Activated gamma-delta T cell (primary cell): ENCODE data around the gene CABP7.
"Not testable (repeated sequence)": the region's sequence is repeated elsewhere in the genome, so short reads cannot be mapped to it uniquely, and the experiment has no call there.

ENCODE experiments used
- DNase-seq: peaks from one replicate; lab custom pipeline; 2025; lab: John Stamatoyannopoulos, UW

CABP7 gene

DNA sequence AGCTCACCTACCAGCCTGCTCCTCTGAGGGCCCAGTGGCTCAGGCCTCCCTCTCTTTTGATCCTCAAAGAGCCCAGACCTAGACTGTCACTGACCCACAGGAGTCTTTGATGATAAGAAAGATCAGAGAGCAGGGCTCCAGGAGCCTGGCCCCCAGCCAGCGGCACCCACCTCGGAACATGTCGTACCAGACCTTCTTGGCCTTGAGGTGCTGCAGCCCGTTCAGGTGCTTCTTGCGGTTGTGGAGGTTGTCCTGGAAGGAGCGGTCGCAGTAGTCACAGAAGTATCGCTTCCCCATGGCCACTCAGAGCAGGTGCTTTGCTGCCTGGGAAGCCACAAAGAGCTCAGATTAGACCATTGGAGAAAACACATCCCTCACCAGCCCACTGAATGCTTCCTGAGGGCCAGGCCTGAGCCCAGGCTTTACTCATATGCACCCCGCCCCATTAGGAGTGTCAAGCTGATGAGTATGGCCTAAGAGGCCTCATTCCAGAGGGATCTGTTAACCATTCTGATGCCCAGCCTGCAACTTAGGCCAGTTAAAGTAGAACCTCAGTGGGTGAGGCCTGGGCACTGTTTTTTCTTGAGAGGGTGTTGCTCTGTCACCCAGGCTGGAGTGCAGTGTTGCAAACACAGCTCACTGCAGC is 28.6 kb downstream of the CABP7 start:
- no peak for DNase-seq

DNA sequence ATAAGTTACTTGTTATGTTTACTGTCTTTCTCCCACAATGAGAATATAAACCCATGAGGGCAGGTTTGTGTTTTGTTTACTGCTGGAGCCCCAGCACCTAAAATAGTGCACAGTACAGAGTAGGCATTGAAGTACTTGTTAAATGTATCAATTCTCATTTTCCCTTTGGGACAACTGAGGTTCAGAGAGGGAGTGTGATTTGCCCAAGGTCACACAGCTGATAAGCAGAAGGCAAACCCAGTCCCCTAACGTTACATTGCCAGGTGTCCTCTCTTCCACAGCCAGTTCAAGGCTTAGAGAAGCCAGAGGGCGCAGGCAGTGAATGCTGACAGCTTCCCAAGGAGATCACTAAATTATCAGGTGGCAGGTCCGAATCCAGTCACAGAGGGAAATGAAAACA is 30.2 kb downstream of the CABP7 start:
- no peak for DNase-seq

DNA sequence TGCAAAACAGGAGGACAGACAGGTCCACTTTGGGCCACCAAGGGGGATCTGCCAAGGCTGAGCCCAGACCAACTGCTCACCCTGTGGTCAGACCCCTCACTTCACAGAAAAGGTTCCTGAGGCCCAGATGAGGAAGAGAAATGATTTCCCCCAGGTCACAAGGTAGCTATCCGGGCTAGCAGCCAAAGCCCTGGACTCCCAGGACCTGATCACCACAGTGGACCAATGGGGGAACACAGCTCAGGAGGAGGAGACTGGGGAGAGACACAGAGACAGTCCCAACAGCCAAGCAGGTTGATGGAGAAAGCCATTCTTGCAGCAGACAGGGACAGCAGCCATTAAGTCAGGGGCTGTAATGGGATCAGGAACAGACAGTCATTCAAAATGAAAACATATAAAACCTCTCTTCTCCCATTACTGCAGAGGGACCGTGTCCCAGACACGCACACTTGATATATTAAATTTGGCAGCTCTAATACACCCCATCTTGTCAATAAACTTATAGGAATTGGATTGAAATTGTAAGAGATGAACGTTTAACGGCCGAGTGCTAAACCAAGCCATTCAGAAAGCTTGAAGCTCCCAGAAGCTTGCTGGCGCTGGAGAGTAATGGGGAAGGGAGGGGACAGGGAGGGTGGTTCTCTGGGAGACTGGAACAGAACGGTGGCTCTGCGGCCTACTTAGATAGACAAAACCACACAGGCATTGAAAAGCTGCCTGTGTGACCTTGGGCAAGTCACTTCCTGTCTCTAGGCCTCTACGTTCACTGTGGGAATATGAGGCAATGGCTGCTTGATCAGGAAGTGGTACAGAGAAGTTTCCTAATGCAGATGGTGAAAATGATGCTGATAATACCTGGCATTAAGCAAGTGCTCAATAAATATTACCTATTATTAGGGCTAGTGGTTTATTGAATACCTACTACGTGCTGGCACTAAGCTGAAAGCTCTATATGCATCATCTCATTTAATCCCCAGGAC is 31.0 kb downstream of the CABP7 start:
- no peak for DNase-seq

DNA sequence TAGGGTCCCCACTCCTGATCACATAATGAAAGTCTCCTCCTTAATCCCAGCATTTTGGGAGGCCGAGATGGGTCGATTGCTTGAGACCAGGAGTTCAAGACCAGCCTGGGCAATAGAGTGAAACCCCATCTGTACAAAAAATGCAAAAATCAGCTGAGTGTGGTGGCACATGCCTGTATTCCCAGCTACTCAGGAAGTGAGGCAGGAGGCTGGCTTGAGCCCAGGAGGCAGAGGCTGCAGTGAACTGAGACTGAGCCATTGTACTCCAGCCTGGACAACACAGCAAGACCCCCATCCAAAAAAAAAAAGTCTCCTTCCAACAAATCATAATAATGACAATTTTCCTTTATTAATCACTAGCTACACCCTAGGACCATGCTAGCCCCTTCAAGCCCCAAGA is 31.9 kb downstream of the CABP7 start:
- DNase-seq = no peak

GRCh38 chr22:29753808-29754657 is 34.2 kb downstream of the CABP7 start:
- DNase-seq = no peak

- DNase-seq = not testable (repeated sequence)
These were observed 35.0 kb downstream of the CABP7 start for GRCh38 chr22:29754658-29755395.

GRCh38 chr22:29755889-29756288 is 36.1 kb downstream of the CABP7 start:
- no peak for DNase-seq

GRCh38 chr22:29756341-29756740 is 36.5 kb downstream of the CABP7 start:
- DNase-seq = no peak

DNA sequence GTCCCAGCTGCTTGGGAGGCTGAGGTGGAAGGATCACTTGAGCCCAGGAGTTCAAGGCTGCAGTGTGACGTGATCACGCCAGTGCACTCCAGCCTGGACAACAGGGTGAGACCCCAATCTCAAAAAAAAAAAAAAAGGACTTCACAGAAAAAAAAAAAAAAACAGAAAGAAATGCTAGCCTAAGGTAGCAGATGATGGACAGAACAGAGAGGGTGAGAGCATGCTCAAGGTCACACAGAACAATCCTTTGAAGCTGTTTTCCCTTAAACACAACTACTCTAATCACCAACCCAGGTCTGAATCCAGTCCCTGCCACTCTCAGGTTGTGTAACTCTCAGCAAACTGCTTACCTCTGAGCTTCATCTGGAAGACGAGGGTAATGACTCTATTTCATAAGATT is 37.3 kb downstream of the CABP7 start:
- DNase-seq = no peak

GRCh38 chr22:29758068-29758622 is 38.3 kb downstream of the CABP7 start:
- no peak for DNase-seq

GRCh38 chr22:29758959-29759358 is 39.2 kb downstream of the CABP7 start:
- no peak for DNase-seq

DNA sequence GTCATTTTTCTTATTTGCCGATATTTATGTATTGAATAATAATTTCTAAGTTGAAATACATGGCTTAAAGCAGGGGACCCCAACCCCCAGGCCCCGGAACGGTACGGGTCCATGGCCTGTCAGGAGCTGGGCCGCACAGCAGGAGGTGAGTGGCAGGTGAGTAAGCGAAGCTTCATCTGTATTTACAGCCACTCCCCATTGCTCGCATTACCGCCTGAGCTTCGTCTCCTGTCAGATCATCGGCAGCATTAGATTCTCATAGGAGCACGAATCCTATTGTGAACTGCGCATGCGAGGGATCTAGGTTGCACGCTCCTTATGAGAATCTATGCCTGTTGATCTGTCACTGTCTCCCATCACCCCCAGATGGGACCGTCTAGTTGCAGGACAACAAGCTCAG is 42.5 kb downstream of the CABP7 start:
- DNase-seq = no peak

DNA sequence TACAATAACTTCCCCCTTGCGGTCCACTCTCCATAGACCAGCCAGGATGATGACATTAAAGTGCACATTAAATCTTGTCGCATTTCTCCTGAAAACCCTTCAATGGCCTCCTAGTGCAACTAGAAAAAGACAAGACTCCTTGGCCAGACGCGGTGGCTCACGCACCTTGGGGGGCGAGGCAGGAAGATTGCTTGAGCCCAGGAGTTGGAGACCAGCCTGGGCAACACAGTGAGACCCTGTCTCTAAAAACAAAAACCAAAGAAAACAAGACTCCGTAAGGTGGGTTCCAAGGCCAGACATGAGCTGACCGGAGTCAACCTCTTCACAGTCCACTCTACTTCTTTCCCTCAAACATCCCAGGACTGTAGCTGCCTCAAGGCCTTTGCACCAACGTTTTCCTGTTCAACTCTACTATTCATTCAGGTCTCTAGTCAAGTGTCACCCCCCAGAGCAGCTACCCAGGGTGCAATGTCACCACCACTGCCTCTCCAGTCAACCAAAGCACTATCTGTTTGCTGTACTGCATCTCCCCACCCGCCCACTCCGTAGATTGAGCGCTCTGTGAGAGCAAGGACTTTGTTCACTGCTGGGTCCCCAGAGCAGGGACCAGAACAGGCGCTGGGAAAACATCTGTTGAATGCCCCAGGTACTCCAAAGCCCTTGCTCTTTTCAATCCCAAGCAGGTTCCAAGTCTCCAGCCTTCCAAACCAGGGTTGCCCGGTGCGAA is 46.3 kb downstream of the CABP7 start:
- DNase-seq = no peak

DNA sequence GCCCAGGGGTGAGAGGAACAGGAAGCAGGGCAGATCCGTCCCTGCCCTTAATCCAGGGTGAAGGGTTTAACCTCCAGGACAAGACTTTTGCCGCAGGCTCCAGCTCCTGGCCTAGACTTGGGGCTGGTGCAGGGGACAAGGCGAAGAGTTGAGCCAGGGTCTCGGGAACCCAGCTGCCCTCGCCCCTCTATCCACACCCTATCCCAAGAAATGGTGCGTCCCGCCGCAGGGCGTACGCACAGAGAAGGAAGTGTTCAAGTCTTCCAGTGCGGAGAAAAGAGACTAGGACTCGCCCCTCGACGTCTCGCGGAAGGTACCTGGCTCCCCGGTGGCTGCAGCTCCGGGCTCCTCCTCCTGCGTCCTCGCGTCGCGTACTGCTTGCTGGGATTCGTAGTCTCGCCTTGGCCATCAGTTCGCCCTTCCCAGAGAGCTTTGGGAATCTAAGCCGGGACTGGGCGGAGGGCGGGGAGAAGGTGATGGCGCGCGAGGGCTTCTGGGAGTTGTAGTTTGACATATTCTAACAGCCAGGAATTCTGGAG is 46.9 kb downstream of the CABP7 start, which contains the start of gene ZMAT5:
TSS of gene ZMAT5 (minus strand) at position 376 of the 539 bp plus-strand sequence. CDS start 18,463 bp downstream, outside the sequence.
- DNase-seq = peak; percentile 64

GRCh38 chr22:29767171-29768051 is 47.6 kb downstream of the CABP7 start, which contains the start of gene UQCR10:
UQCR10 (plus strand) TSS chr22:29767369; CDS start chr22:29767399, 30 bp downstream.
- DNase-seq = peak; percentile 91

DNA sequence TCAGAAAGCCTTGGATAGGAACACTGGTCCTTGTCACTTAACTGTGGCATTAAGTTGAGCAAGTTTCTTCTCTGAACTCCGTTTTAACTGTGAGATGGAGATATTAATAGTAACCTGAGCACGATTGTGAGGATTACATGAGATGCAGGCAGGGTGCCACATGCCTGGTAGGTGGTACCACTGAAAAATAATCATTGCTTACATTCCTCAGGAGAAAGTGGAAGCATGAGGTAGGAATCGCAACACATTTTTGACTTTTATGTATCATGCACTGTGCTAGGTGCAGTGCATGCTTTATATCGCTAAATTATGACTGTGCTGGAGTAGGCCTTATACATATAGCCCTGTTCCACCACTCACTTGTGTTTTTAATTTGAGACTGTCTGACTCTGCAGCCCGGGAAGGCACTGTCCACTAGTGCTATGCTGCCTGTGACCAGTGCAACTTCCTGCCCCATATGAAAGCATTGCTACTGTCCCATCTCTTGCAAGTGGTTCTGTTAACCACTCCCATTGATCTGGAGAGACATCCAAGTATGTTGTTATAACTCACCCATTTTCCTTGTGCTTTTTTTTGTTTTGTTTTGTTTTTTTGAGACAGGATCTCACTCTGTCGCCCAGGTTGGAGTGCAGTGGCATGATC is 48.4 kb downstream of the CABP7 start:
- no peak for DNase-seq

DNA sequence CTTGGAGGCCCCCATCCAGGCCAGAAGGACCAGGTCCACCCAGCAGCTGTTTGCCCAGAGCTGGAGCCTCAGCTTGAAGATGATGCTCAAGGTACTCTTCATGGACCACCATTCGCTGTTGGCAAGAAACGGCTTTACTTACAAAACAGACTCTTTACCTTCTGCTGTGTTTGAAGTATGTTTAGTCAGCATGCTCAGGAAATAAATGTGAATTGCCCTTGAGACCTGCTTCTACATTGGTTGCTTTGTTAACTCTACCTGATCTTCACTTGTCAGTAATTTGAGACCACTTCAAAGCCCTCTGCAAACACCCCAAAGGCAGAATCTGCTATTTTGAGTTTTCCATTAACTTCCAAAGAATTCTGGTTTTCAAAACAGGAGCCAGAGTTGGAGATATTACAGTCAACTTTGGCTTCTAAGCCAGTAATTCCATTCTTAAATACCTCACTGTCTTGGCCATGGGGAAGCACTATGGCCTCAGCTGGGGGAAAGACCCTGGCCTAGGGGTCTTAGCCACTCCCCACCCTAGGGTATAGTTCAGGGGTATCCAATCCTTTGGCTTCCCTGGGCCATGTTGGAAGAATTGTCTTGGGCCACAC is 50.0 kb downstream of the CABP7 start:
- DNase-seq = no peak

GRCh38 chr22:29772170-29772641 is 52.4 kb downstream of the CABP7 start:
- no peak for DNase-seq
